GM12864 (cell line): ENCODE data around the gene STK32B.

Experiments used
- DNase-seq: peaks from one replicate; pipeline ENCODE4 v3.0.0-alpha.2; 2011; ENCODE audit warnings: low read depth
- H3K4me3 ChIP-seq: 2 replicates; pipeline ENCODE4 v1.5.1; 2011; ENCODE audit warnings: mild to moderate bottlenecking, low read depth, low read length, control low read depth
- TF ChIP-seq, protein P1 (sequence below): IDR thresholded peaks from 2 replicates; pipeline ENCODE4 v1.5.1; 2011; ENCODE audit warnings: low read depth, mild to moderate bottlenecking, moderate library complexity, low read length, control low read depth, inconsistent platforms; ENCODE audit errors: missing control alignments

Gene STK32B

DNA sequence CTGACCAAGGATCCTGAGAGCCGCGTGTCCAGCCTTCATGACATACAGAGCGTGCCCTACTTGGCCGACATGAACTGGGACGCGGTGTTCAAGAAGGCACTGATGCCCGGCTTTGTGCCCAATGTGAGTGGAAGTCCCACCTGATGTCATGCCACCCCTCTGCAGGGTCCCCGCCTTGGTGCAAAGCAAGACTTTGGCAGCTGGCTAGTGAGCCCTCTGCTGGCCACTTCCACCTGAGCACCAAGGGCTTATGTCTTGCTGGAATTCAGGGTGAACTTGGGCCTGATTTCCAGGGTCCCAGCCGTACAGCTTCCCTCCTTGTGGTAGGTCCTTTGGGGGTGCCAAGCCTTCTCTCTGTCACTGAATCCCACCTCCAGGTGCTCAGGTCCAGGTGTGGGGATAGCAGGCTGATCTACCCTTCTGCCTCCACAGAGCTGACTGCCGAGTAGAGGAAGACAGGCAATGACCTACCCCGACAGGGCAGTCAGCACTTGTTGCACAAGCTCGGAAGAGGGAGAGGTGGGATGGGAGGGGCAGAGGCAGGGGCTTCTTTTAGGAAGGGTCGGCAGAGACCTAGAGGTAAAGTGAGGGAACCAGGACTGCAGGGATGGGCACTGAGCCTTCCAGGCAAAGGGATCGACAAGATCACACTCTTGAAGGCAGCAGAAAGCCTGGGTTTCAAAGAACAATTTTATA lies 409.0 kb downstream of the STK32B start:
- TF ChIP-seq, protein P1, sequence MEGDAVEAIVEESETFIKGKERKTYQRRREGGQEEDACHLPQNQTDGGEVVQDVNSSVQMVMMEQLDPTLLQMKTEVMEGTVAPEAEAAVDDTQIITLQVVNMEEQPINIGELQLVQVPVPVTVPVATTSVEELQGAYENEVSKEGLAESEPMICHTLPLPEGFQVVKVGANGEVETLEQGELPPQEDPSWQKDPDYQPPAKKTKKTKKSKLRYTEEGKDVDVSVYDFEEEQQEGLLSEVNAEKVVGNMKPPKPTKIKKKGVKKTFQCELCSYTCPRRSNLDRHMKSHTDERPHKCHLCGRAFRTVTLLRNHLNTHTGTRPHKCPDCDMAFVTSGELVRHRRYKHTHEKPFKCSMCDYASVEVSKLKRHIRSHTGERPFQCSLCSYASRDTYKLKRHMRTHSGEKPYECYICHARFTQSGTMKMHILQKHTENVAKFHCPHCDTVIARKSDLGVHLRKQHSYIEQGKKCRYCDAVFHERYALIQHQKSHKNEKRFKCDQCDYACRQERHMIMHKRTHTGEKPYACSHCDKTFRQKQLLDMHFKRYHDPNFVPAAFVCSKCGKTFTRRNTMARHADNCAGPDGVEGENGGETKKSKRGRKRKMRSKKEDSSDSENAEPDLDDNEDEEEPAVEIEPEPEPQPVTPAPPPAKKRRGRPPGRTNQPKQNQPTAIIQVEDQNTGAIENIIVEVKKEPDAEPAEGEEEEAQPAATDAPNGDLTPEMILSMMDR = peak; percentile 71
- no peak overlapping the region for H3K4me3 ChIP-seq
- DNase-seq = no peak

DNA sequence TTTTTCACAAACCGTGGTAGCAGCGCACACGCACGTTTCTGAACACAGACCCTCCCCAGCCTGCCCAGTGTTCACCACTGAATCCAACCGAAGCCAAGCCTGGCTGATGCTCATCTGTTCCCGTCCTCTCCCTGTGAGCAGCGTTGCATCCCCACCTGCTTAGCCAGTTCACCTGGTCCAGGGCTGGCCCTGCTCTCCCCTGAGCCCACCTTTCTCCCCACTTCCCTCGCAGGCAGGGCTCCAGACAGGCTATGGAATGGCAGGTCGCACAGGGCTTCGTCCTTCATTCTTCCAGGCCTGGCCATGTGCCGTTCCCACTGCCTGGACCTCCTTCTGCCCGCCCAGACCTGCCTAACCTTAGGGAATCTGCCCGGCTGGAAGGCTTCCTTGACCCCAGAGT lies 410.2 kb downstream of the STK32B start:
- no peak overlapping the region for H3K4me3 ChIP-seq
- no peak for DNase-seq
- TF ChIP-seq, protein P1 = no peak

DNA sequence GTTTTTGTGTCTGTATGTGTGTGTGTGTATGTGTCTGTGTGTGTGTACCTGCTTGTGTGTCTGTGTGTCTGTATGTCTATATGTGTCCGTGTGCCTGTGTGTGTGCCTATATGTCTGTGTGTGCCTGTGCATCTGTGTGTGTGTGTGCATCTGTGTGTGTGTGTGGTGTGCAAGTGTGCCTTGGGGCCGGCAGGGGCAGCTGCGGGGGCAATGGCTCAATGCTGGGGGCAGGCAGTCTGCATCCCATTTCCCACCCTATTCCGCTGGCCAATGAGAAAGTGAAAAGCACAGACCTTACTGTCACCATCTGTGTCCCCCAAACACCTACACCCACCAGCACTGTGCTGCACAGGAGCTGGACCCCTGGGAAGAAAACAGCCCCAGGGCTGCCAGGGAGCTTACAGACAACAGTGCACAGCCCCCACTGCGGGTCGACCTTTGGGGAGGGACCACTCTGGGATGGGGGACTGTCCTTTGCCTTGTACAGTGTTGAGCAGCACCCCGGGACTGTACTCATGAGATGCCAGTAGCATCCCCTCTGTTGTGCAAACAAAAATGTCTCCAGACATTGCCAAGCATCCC lies 411.1 kb downstream of the STK32B start:
- no peak overlapping the region for H3K4me3 ChIP-seq
- TF ChIP-seq, protein P1 = no peak
- DNase-seq = no peak

DNA sequence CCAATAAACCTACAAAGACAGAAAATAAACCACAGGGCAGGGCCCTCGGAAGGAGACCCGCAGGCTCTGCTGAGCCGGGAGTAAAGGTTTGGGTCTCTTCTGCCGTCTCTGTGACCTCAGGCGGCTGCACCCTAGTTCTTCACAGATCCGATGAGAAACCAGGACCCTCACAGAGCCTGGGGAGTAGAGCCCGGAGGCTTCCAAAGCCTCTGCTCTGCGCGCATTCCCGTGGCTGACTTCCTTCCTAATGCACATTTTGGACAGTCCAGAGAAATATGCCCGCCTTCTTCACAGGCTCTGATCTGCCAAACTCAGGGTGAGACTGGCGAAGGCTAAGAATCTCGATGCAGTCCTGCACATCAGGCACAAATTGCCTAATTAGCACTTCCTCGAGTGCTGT lies 411.6 kb downstream of the STK32B start:
- TF ChIP-seq, protein P1 = no peak
- no peak overlapping the region for H3K4me3 ChIP-seq
- no peak for DNase-seq

- TF ChIP-seq, protein P1 = no peak
- no peak for DNase-seq
- H3K4me3 ChIP-seq = no peak overlapping the region
Measured at GRCh38 chr4:5463361-5463760, 412.1 kb downstream of the STK32B start.

DNA sequence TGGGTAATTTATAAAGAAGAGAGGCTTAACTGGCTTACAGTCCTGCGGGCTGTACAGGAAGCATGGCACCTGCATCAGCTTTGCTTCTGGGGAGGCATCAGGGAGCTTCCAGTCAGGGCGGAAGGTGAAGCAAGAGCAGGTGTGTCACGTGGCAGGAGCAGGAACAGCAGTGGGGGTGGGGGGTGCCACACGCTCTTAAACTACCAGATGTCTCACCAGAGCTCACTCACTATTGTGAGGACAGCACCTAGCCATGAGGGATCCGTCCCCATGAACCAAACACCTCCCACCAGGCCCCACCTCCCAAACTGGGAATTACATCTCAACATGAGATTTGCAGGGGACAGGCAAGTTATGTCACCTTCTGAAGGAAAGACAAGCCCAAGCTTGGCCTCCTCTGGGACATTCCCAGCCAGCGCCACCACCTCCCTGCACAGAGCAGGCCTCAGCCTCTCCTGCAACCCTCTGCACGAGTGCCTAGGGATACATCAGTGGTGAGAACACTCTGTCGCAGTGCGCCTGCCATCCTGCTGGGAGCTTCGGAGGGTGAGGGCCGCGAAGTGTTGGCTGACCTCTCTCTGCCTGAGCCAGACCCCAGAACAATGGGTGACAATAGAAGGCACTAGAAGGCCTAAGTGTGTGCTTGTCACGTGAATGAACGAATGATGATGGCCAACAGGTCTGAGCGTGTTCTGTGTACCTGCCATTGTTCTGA lies 412.8 kb downstream of the STK32B start:
- TF ChIP-seq, protein P1 = no peak
- no peak overlapping the region for H3K4me3 ChIP-seq
- no peak for DNase-seq
